ENCODE measurements around the gene ZBTB16. TPM values are rescaled to one million over a fixed set of nuclear protein-coding genes. Genes with fewer than 3 reads are reported as not detected.

The ZBTB16 gene
- total RNA-seq, 1 donor from 2014 or later = 39.4 TPM

DNA sequence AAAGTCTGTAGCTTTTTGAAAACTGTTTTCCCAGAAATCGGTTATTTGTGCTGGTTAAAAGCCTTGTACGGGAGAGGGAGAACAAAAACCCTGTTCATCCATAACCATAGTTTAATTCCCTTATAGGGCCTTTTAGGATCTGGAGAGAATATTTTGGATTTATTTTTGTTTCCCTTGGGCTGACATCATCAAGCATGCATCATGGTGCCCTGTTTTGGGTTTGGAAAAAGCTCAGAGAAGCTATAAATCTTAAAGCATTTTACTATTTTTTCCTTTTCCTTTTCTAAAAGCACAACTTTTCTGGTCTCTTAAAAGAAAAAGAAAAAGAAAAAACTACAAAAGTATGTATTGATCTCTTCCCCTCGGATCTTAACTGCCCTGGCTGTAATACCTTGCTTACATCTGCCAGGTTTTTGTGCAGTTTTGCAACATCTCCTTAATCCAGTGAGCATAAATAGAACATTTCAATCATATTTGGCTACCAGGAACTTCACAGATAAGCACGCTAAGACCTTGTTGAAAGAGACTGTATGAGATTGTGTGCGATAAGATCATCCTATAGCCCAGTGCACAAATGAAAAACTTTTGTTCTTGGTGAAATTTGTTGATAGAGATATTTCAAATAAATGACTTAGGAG is 88.0 kb downstream of the ZBTB16 start:
- TF ChIP-seq, protein P1, sequence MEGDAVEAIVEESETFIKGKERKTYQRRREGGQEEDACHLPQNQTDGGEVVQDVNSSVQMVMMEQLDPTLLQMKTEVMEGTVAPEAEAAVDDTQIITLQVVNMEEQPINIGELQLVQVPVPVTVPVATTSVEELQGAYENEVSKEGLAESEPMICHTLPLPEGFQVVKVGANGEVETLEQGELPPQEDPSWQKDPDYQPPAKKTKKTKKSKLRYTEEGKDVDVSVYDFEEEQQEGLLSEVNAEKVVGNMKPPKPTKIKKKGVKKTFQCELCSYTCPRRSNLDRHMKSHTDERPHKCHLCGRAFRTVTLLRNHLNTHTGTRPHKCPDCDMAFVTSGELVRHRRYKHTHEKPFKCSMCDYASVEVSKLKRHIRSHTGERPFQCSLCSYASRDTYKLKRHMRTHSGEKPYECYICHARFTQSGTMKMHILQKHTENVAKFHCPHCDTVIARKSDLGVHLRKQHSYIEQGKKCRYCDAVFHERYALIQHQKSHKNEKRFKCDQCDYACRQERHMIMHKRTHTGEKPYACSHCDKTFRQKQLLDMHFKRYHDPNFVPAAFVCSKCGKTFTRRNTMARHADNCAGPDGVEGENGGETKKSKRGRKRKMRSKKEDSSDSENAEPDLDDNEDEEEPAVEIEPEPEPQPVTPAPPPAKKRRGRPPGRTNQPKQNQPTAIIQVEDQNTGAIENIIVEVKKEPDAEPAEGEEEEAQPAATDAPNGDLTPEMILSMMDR (conservative IDR thresholded peaks at IDR 0.05) = no peak
- no peaks in the 10 kb centered on the region for H3K36me3 Mint-ChIP-seq (ENCODE audit: low read depth)
- no peaks in the 10 kb centered on the region for H3K27me3 Mint-ChIP-seq (ENCODE audit: low read depth)
- no peak overlapping the region for H3K27ac Mint-ChIP-seq (ENCODE audit: unreplicated experiment)
- H3K4me3 Mint-ChIP-seq = no peak overlapping the region
- H3K9me3 Mint-ChIP-seq = no peaks in the 10 kb centered on the region
- DNase-seq (ENCODE audit: low read depth, low spot score) = no peak
- peaks cover 53% of the 10 kb centered on the region for H3K4me1 Mint-ChIP-seq

DNA sequence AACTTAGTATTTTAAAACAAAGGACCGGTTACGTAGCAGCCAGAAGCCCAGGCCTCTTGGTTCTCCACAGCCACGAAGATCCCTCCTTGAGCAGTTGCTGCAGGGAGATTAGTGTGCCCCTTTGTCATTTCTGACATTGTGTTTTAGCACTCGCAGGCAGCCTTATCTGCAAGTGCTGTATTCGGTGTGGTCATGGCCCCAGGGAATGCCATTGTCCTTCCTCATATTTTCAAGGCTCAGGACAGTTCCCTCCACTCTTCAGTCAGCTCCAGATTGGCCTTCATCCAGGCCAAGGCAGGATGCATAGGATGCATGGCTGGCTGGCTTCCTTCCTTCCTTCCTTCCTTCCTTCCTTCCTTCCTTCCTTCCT is 88.5 kb downstream of the ZBTB16 start:
- DNase-seq (ENCODE audit: low read depth, low spot score) = no peak

DNA sequence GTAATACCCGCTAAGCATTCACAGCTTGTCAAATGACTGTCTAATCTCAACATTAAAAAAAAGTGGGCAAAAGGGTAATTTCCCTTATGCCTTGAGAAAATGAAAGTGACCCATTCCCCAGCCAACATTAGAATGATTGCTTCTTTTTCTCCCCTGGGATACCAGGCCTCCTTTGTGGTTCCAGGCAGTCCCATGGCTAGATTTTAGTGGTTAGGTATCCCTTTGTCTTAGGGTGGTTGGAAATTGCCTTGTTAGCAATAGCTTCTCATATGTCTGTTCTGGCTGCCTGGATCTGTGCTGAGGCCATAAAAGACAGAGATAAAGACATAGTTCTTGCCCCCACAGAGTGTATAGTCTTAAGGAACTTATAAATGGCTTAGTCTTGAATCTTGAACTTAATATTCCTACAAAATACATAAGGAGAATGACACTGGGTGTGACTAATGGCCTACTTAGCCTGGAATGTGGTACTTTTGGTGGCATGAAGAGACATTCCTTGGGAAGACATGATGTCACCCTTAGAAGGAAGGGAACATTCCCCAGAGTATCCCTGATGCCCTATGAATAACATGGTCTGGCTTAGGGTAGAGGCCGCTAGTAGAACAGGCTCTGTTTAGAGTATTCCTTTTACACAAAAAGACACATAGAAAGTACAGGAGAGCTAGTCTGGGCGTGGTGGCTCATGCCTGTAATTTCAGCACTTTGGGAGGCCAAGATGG is 90.3 kb downstream of the ZBTB16 start:
- Mint-ChIP-seq H3K27ac (ENCODE audit: unreplicated experiment) (no peak overlapping the region), H3K4me3 (no peak overlapping the region), H3K9me3 (no peaks in the 10 kb centered on the region), H3K4me1 (peaks cover 35% of the 10 kb centered on the region), H3K27me3 (ENCODE audit: low read depth) (no peaks in the 10 kb centered on the region), H3K36me3 (ENCODE audit: low read depth) (no peaks in the 10 kb centered on the region)
- no peak for DNase-seq (ENCODE audit: low read depth, low spot score)
- TF ChIP-seq, protein P1 (conservative IDR thresholded peaks at IDR 0.05) = no peak

More for the DNA sequence above, 88.5 kb downstream of the ZBTB16 start:
- Mint-ChIP-seq H3K27me3 (ENCODE audit: low read depth) (no peaks in the 10 kb centered on the region), H3K4me1 (peaks cover 48% of the 10 kb centered on the region), H3K4me3 (no peak overlapping the region), H3K36me3 (ENCODE audit: low read depth) (no peaks in the 10 kb centered on the region), H3K9me3 (no peaks in the 10 kb centered on the region), H3K27ac (ENCODE audit: unreplicated experiment) (peak overlapping the region; percentile 27)
- TF ChIP-seq, protein P1 (conservative IDR thresholded peaks at IDR 0.05) = no peak

DNA sequence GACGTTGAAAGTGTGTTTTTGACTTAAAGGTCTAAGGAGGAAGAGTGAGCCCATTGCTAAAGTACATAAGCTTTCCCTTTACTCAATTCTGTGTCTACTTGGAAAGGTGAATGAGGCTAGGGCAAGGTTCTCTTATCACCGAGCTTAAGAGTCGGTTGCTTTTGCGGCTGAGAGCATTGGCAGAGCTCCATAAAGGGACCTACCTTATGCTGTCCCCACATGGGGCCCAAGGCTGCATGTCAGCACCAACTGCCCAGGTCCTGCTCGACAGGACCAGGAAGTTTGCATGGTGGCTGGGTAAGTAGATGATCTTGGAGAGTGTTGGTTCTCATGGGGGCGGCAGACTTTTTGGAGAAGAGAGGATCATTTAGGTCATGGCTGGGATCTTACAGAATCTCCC is 91.2 kb downstream of the ZBTB16 start:
- Mint-ChIP-seq H3K36me3 (ENCODE audit: low read depth) (no peaks in the 10 kb centered on the region), H3K27me3 (ENCODE audit: low read depth) (no peaks in the 10 kb centered on the region), H3K4me1 (peaks cover 31% of the 10 kb centered on the region), H3K9me3 (no peaks in the 10 kb centered on the region), H3K4me3 (no peak overlapping the region), H3K27ac (ENCODE audit: unreplicated experiment) (no peak overlapping the region)
- DNase-seq (ENCODE audit: low read depth, low spot score) = no peak
- TF ChIP-seq, protein P1 (conservative IDR thresholded peaks at IDR 0.05) = no peak

DNA sequence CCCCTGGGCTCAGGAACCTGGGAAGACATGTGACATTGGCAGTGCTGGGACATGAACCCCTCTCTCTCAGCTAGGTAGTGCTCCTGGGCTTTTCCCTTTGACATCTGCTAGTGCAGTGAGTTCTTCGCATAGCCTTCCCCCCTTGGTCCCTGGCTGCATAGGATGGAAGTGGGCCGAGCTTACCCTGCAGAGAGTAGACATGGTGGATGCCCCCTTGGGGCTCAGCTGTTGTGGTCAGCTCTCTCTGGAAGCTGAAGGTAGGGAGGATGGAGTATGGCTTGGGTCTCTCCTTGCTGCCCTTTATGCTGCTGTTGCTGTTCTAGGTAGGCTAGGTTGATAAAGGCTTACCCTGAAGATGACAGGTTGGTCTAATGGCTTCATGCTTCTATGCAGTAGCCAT is 92.1 kb downstream of the ZBTB16 start:
- no peak for DNase-seq (ENCODE audit: low read depth, low spot score)
- Mint-ChIP-seq H3K4me1 (peaks cover 31% of the 10 kb centered on the region), H3K4me3 (no peak overlapping the region), H3K27ac (ENCODE audit: unreplicated experiment) (no peak overlapping the region), H3K9me3 (no peaks in the 10 kb centered on the region), H3K27me3 (ENCODE audit: low read depth) (no peaks in the 10 kb centered on the region), H3K36me3 (ENCODE audit: low read depth) (no peaks in the 10 kb centered on the region)
- TF ChIP-seq, protein P1 (conservative IDR thresholded peaks at IDR 0.05) = no peak
